H1 (cell line): Measurements from ENCODE around the gene ANXA9. TPM values are rescaled to one million over a fixed set of nuclear protein-coding genes. Genes with fewer than 3 reads are reported as not detected.

Experiments used
- CTCF ChIA-PET: fragments of 300-600 bp; sonication (Branson Sonifier 250); formaldehyde crosslinking; loops from one replicate; lab custom pipeline; 2021; ENCODE audit not compliant: partially characterized antibody; lab: Charles Lee
- POLR2A ChIA-PET: fragments of 300-600 bp; sonication (Branson Sonifier 250); formaldehyde crosslinking; loops from one replicate; lab custom pipeline; 2021; ENCODE audit warnings: inconsistent platforms; ENCODE audit not compliant: partially characterized antibody; lab: Charles Lee
- DNase-seq, 2 experiments: peaks; one replicate each; pipeline versions ENCODE4 v3.0.0 to v3.0.0-alpha.2; 2010 to 2022; ENCODE audit warnings: low spot score in 2 of 2, low read depth in 1 of 2, mixed read lengths in 1 of 2
- FAIRE-seq: peaks from 2 replicates; lab custom pipeline; 2011; peaks lifted over from hg19 to GRCh38; lab: Jason Lieb, UNC
- H2AFZ ChIP-seq: 2 replicates; pipeline ENCODE4 v1.8.1; 2012; ENCODE audit warnings: low read length, inconsistent platforms
- H2AK5ac ChIP-seq: 2 replicates; pipeline ENCODE4 v1.6.1; 2013; ENCODE audit warnings: low read depth, low read length
- H2BK120ac ChIP-seq: replicated peaks from 2 replicates; pipeline ENCODE3; 2013; ENCODE audit warnings: low read depth, low read length, inconsistent platforms
- H2BK12ac ChIP-seq: 2 replicates; pipeline ENCODE4 v1.6.1; 2013; ENCODE audit warnings: low read depth, low read length
- H2BK15ac ChIP-seq: 2 replicates; pipeline ENCODE4 v1.6.1; 2013; ENCODE audit warnings: low read length
- H2BK20ac ChIP-seq: 2 replicates; pipeline ENCODE4 v1.6.1; 2013; ENCODE audit warnings: low read length
- H2BK5ac ChIP-seq: 2 replicates; pipeline ENCODE4 v1.6.1; 2013; ENCODE audit warnings: low read depth, low read length
- H3K14ac ChIP-seq: 2 replicates; pipeline ENCODE4 v1.6.1; 2013; ENCODE audit warnings: inconsistent platforms; ENCODE audit not compliant: insufficient read length
- H3K18ac ChIP-seq: 2 replicates; pipeline ENCODE4 v1.6.1; 2013; ENCODE audit warnings: low read length; ENCODE audit errors: extremely low read depth
- H3K23ac ChIP-seq: 2 replicates; pipeline ENCODE4 v1.6.1; 2013; ENCODE audit warnings: inconsistent platforms; ENCODE audit not compliant: insufficient read length
- H3K23me2 ChIP-seq: 2 replicates; pipeline ENCODE4 v1.6.1; 2013; ENCODE audit warnings: low read depth, low read length
- H3K27ac ChIP-seq: 2 replicates; pipeline ENCODE4 v1.6.1; 2011; ENCODE audit warnings: low read depth, low read length, inconsistent platforms
- H3K27me3 ChIP-seq, 4 experiments: replicated peaks in 1 of 4; 1 replicate in 1 of 4; 2 replicates in 3 of 4; pipeline versions ENCODE4 v1.6.1 to v1.8.1; 2011 to 2013; ENCODE audit warnings: low read length in 3 of 4, mild to moderate bottlenecking in 3 of 4, inconsistent platforms in 2 of 4, mixed read lengths in 2 of 4, moderate library complexity in 1 of 4; ENCODE audit not compliant: control insufficient read depth in 3 of 4, insufficient read depth in 3 of 4; ENCODE audit errors: extremely low read depth in 1 of 4
- H3K36me3 ChIP-seq, 4 experiments: 2 replicates each; pipeline versions ENCODE4 v1.6.1 to v1.8.1; 2011 to 2013; ENCODE audit warnings: mild to moderate bottlenecking in 4 of 4, low read length in 3 of 4, moderate library complexity in 2 of 4, control low read depth in 1 of 4, inconsistent platforms in 1 of 4; ENCODE audit not compliant: insufficient read depth in 4 of 4, control insufficient read depth in 2 of 4
- H3K4ac ChIP-seq: replicated peaks from 2 replicates; pipeline ENCODE3; 2013; ENCODE audit warnings: low read length, low read depth, mixed read lengths, inconsistent platforms; ENCODE audit not compliant: insufficient read length
- H3K4me1 ChIP-seq, 4 experiments: replicated peaks in 1 of 4; 1 replicate in 1 of 4; 2 replicates in 3 of 4; pipeline versions ENCODE4 v1.6.1 to v1.8.1; 2011 to 2013; ENCODE audit warnings: low read length in 3 of 4, inconsistent platforms in 2 of 4, mixed read lengths in 1 of 4; ENCODE audit not compliant: insufficient read depth in 4 of 4, control insufficient read depth in 3 of 4
- H3K4me2 ChIP-seq, 2 experiments: 2 replicates each; pipeline versions ENCODE4 v1.6.1 to v1.8.1; 2011 to 2013; ENCODE audit warnings: low read depth in 2 of 2, low read length in 2 of 2, control low read depth in 1 of 2, inconsistent platforms in 1 of 2, mild to moderate bottlenecking in 1 of 2; ENCODE audit not compliant: insufficient read depth in 1 of 2
- H3K4me3 ChIP-seq, 4 experiments: fragments of 200-600, 300-600 bp in 1 of 4; sonication (generic), shearing (Covaris generic), sonication (Bioruptor Twin) in 1 of 4; 2 replicates each; pipeline versions ENCODE4 v1.5.1 to v1.8.1; 2011 to 2016; ENCODE audit warnings: low read length in 4 of 4, low read depth in 3 of 4, control low read depth in 2 of 4, inconsistent platforms in 2 of 4, mild to moderate bottlenecking in 2 of 4, mixed read lengths in 1 of 4, moderate library complexity in 1 of 4; ENCODE audit not compliant: insufficient read depth in 2 of 4; ENCODE audit errors: extremely low read depth in 1 of 4
- H3K56ac ChIP-seq: replicated peaks from 2 replicates; pipeline ENCODE3; 2013; ENCODE audit warnings: low read depth, mild to moderate bottlenecking, mixed read lengths, low read length, inconsistent platforms; ENCODE audit not compliant: insufficient read length
- H3K79me1 ChIP-seq: 2 replicates; pipeline ENCODE4 v1.6.1; 2013; ENCODE audit warnings: low read depth, low read length, control low read depth
- H3K79me2 ChIP-seq, 2 experiments: 2 replicates each; pipeline versions ENCODE4 v1.6.1 to v1.8.1; 2012 to 2013; ENCODE audit warnings: low read length in 2 of 2, mild to moderate bottlenecking in 2 of 2, inconsistent platforms in 1 of 2; ENCODE audit not compliant: insufficient read depth in 2 of 2, control insufficient read depth in 1 of 2
- H3K9ac ChIP-seq, 4 experiments: replicated peaks in 1 of 4; 1 replicate in 1 of 4; 2 replicates in 3 of 4; pipeline versions ENCODE4 v1.6.1 to v1.8.1; 2011 to 2013; ENCODE audit warnings: low read depth in 3 of 4, low read length in 3 of 4, control low read depth in 2 of 4, mild to moderate bottlenecking in 2 of 4, moderate library complexity in 2 of 4, inconsistent platforms in 1 of 4; ENCODE audit errors: extremely low read depth in 1 of 4
- H3K9me3 ChIP-seq, 2 experiments: 2 replicates each; pipeline versions ENCODE4 v1.6.1 to v1.8.1; 2012 to 2013; ENCODE audit warnings: mild to moderate bottlenecking in 2 of 2, moderate library complexity in 2 of 2, control low read depth in 1 of 2, inconsistent platforms in 1 of 2, low read depth in 1 of 2, low read length in 1 of 2, mixed read lengths in 1 of 2; ENCODE audit not compliant: insufficient read depth in 2 of 2
- H4K20me1 ChIP-seq, 2 experiments: replicated peaks in 1 of 2; 2 replicates each; pipeline versions ENCODE3 to v1.8.1; 2011 to 2013; ENCODE audit warnings: inconsistent platforms in 2 of 2, low read length in 2 of 2, mild to moderate bottlenecking in 1 of 2; ENCODE audit not compliant: insufficient read depth in 2 of 2, control insufficient read depth in 1 of 2
- H4K5ac ChIP-seq: 2 replicates; pipeline ENCODE4 v1.6.1; 2013; ENCODE audit warnings: low read length, low read depth, mixed read lengths, inconsistent platforms; ENCODE audit not compliant: insufficient read length
- H4K8ac ChIP-seq: 2 replicates; pipeline ENCODE4 v1.8.0; 2013; ENCODE audit warnings: mild to moderate bottlenecking, moderate library complexity, low read length, inconsistent platforms; ENCODE audit not compliant: insufficient read depth; ENCODE audit errors: extremely low read depth
- H4K91ac ChIP-seq: replicated peaks from 2 replicates; pipeline ENCODE3; 2013; ENCODE audit warnings: low read length, mixed read lengths, inconsistent platforms; ENCODE audit not compliant: insufficient read length
- CEBPB ChIP-seq: IDR thresholded peaks from 2 replicates; pipeline ENCODE4 v1.6.1; 2012; ENCODE audit warnings: low read depth, low read length
- CHD2 ChIP-seq: IDR thresholded peaks from 2 replicates; pipeline ENCODE4 v1.6.1; 2012; ENCODE audit warnings: low read length, improper control_type of control experiment
- GABPA ChIP-seq: IDR thresholded peaks from 2 replicates; pipeline ENCODE4 v1.6.1; 2011; ENCODE audit warnings: mild to moderate bottlenecking, low read length, moderate library complexity, borderline replicate concordance; ENCODE audit not compliant: insufficient read depth
- KDM1A ChIP-seq: fragments of 200-600, 300-600 bp; sonication (generic); IDR thresholded peaks from 2 replicates; pipeline ENCODE4 v1.7.1; 2016; ENCODE audit warnings: mild to moderate bottlenecking, low read length, borderline replicate concordance
- NANOG ChIP-seq: IDR thresholded peaks from 2 replicates; pipeline ENCODE4 v1.6.1; 2011; ENCODE audit warnings: low read length, low read depth, mild to moderate bottlenecking, inconsistent platforms; ENCODE audit not compliant: insufficient read depth, poor library complexity, severe bottlenecking
- PHF8 ChIP-seq: fragments of 200-600 bp; sonication (generic); conservative IDR thresholded peaks from 2 replicates; pipeline ENCODE4 v1.7.1; 2012; ENCODE audit warnings: low read depth, mild to moderate bottlenecking, inconsistent platforms, low read length, moderate library complexity
- SAP30 ChIP-seq: fragments of 300-600 bp; sonication (generic); IDR thresholded peaks from 2 replicates; pipeline ENCODE4 v1.7.1; 2012; ENCODE audit warnings: low read length, moderate library complexity, mild to moderate bottlenecking, inconsistent platforms; ENCODE audit not compliant: insufficient read depth, insufficient replicate concordance
- SIN3A ChIP-seq, 2 experiments: IDR thresholded peaks in 1 of 2; conservative IDR thresholded peaks in 1 of 2; 2 replicates each; pipeline ENCODE4 v1.6.1; 2011 to 2012; ENCODE audit warnings: low read length in 2 of 2, improper control_type of control experiment in 1 of 2, low read depth in 1 of 2, mild to moderate bottlenecking in 1 of 2
- SIX5 ChIP-seq: IDR thresholded peaks from 2 replicates; pipeline ENCODE4 v1.6.1; 2011; ENCODE audit warnings: mild to moderate bottlenecking, low read depth, low read length
- WGBS, 2 experiments: shearing (Covaris generic) in 1 of 2; methylation state at CpG; one replicate each; pipeline versions ENCODE4 v1.1.6 to v1.1.7; 2013 to 2015; ENCODE audit warnings: low lambda C conversion rate in 2 of 2, mixed read lengths in 2 of 2, inconsistent platforms in 1 of 2, low coverage in 1 of 2, missing lambda C conversion rate in 1 of 2; ENCODE audit not compliant: insufficient replicate concordance in 2 of 2, insufficient coverage in 1 of 2, insufficient read length in 1 of 2; ENCODE audit errors: extremely low coverage in 1 of 2, missing lambda C conversion rate in 1 of 2; 5-methylcytosine and 5-hydroxymethylcytosine counted together
- polyA plus RNA-seq, 7 experiments: library from polyadenylated mRNA; depleted of rRNA in 3 of 7; stranded (reverse) in 5 of 7; unstranded in 2 of 7; fragments of >200 nt in 5 of 7; fragments of 200-250 nt in 2 of 7; gene quantifications; 1 replicate in 5 of 7; 2 replicates in 1 of 7; 4 replicates in 1 of 7; pipeline versions ENCODE4 v1.2.1 to v1.2.3, GENCODE V29; 2011 to 2013; ENCODE audit warnings: missing spikeins in 2 of 7, mixed read lengths in 2 of 7
- total RNA-seq: library from RNA; stranded (reverse); fragmentation: NEBNext Ultra II Directional; extraction: Animal tissue kit (Norgen Biotek cat#: 25700); gene quantifications from 2 replicates; pipeline ENCODE4 v1.2.1, GENCODE V29; 2021

The ANXA9 gene
- total and polyA plus RNA-seq, 2 of the 8 experiments (the other 6 are each of a cell fraction or from before 2014, with no cell fraction given), result 1.8 to 3.5 TPM

DNA sequence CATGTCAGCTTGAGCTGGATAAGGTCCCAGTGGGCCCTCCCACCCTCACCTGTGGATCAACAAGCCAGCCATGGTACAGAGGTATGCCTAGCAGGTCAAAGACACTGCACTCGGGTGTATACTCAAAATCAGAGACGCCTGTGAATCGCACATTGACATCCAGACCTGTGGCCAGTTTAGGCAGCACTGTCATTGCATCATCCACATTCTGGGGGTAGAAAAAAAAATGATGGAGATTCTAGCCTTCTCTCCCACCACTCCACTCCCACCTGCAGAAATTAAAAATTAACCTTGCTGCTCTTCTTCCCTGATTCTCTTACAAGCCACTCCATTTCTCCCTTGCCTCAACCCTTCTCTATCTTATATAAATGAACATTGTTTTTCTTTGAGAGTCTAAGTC lies 18.3 kb downstream of the ANXA9 start:
- TF ChIP-seq GABPA (no peak), SAP30 (no peak), PHF8 (no peak), NANOG (no peak), CEBPB (no peak), SIN3A (conservative IDR thresholded peaks at IDR 0.05 in 1 of 2, IDR thresholded peaks at IDR 0.05 in 1 of 2; ENCODE audit: low read depth in 1 of 2, low read length in 2 of 2) (no peak), CHD2 (no peak), KDM1A (no peak), SIX5 (no peak)
- no peak overlapping the region for H2BK15ac ChIP-seq
- WGBS, 2 experiments, result 97% methylated on average over 3 of the region's 3 CpGs; no CpG with 5 or more reads in 1 of the 2 experiments
- H3K4me3 ChIP-seq, result no peak overlapping the region
- H2BK12ac ChIP-seq, result no peak overlapping the region
- POLR2A ChIA-PET, result interaction anchor here (0.7 to 1.2 kb wide), 4 partner anchors 19 to 276 kb away, joined by 3 to 4 read pairs (median 4); no protein-coding TSS in a partner anchor
- H2BK5ac ChIP-seq, result no peak overlapping the region
- no peak overlapping the region for H3K4me2 ChIP-seq
- H3K14ac ChIP-seq, result no peak overlapping the region
- H4K91ac ChIP-seq, result no peak overlapping the region
- no peak overlapping the region for H3K23ac ChIP-seq
- CTCF ChIA-PET, result interaction anchor here (1.2 to 7.8 kb wide), 4 partner anchors 18 to 156 kb away, joined by 3 to 142 read pairs (median 4); partner anchors contain the start of genes ANXA9 and TNFAIP8L2
- H3K36me3 ChIP-seq, result peaks cover 0 to 7% (median 5%) of the 10 kb centered on the region in 4 experiments; a peak in 6 of 8 replicates
- H3K56ac ChIP-seq, result no peak overlapping the region
- no peaks in the 10 kb centered on the region for H3K23me2 ChIP-seq
- no peak overlapping the region for H3K9ac ChIP-seq
- no peak overlapping the region for H4K8ac ChIP-seq
- FAIRE-seq (no peak), DNase-seq (no peak)
- H4K5ac ChIP-seq, result no peak overlapping the region
- H3K27ac ChIP-seq, result no peak overlapping the region
- no peak overlapping the region for H2BK20ac ChIP-seq
- no peaks in the 10 kb centered on the region for H3K27me3 ChIP-seq
- no peaks in the 10 kb centered on the region for H3K79me1 ChIP-seq
- H2AK5ac ChIP-seq, result no peak overlapping the region
- H3K79me2 ChIP-seq, result no peaks in the 10 kb centered on the region
- no peak overlapping the region for H3K18ac ChIP-seq
- no peak overlapping the region for H2AFZ ChIP-seq
- peaks cover 0 to 4% (median 0%) of the 10 kb centered on the region in 4 experiments; a peak in 1 of 7 replicates for H3K4me1 ChIP-seq
- no peak overlapping the region for H3K4ac ChIP-seq
- H4K20me1 ChIP-seq, result no peaks in the 10 kb centered on the region
- H3K9me3 ChIP-seq, result no peaks in the 10 kb centered on the region
- H2BK120ac ChIP-seq, result no peak overlapping the region
